Measurements from ENCODE around the gene PPME1. TPM values are rescaled to one million over a fixed set of nuclear protein-coding genes. Genes with fewer than 3 reads are reported as not detected.

The PPME1 gene
- total RNA-seq, 1 experiment from 2014 or later: 66.2 TPM

GRCh38 chr11:74133436-74133835 lies 37.7 kb upstream of the PPME1 start:
- H3K36me3 ChIP-seq (ENCODE audit: low read depth, low read length): peaks cover 35% of the 10 kb centered on the region
- no peak overlapping the region for H3K9ac ChIP-seq (ENCODE audit: low read length)
- H4K20me1 ChIP-seq (ENCODE audit: low read length): no peaks in the 10 kb centered on the region
- peaks cover 25% of the 10 kb centered on the region for H3K4me1 ChIP-seq (ENCODE audit: insufficient read depth, low read length)
- ChIA-PET CTCF (no interaction called here), POLR2A (ENCODE audit: unreplicated experiment) (no interaction called here)
- no peaks in the 10 kb centered on the region for H3K9me2 ChIP-seq (replicated peaks; ENCODE audit: low read length)
- H2AFZ ChIP-seq (ENCODE audit: low read length): no peak overlapping the region
- intact Hi-C loops (cut with micrococcal nuclease): no loop called here
- H3K27me3 ChIP-seq (ENCODE audit: low read length): no peaks in the 10 kb centered on the region
- TF ChIP-seq CTCF (conservative IDR thresholded peaks at IDR 0.05; ENCODE audit: low read depth, low read length) (no peak), EZH2phosphoT487 (IDR thresholded peaks at IDR 0.05; ENCODE audit: borderline replicate concordance, low read length) (no peak), EZH2 (IDR thresholded peaks at IDR 0.05; ENCODE audit: low read length, unreplicated experiment) (no peak)
- H3K27ac ChIP-seq (ENCODE audit: low read length): no peak overlapping the region
- H3K4me3 ChIP-seq (ENCODE audit: low read length): no peak overlapping the region
- H3F3A ChIP-seq (ENCODE audit: low read length, unreplicated experiment): peaks cover 6% of the 10 kb centered on the region
- DNase-seq: no peak
- no peak for ATAC-seq
- no peak overlapping the region for H3K4me2 ChIP-seq (ENCODE audit: low read length)
- H3K9me3 ChIP-seq (ENCODE audit: low read length): no peaks in the 10 kb centered on the region
- no TSS peak for BruUV-seq (replicated peaks)
- H3K79me2 ChIP-seq (ENCODE audit: low read length): no peaks in the 10 kb centered on the region

GRCh38 chr11:74134661-74135060 lies 36.4 kb upstream of the PPME1 start:
- ATAC-seq: no peak
- peaks cover 36% of the 10 kb centered on the region for H3K4me1 ChIP-seq (ENCODE audit: insufficient read depth, low read length)
- no peak overlapping the region for H3K4me3 ChIP-seq (ENCODE audit: low read length)
- intact Hi-C loops (cut with micrococcal nuclease): no loop called here
- H3K9me3 ChIP-seq (ENCODE audit: low read length): no peaks in the 10 kb centered on the region
- no peak for DNase-seq
- no peak overlapping the region for H3K4me2 ChIP-seq (ENCODE audit: low read length)
- no peak overlapping the region for H3K9ac ChIP-seq (ENCODE audit: low read length)
- no peaks in the 10 kb centered on the region for H4K20me1 ChIP-seq (ENCODE audit: low read length)
- BruUV-seq (replicated peaks): no TSS peak
- no peak for TF ChIP-seq EZH2 (IDR thresholded peaks at IDR 0.05; ENCODE audit: low read length, unreplicated experiment)
- TF ChIP-seq EZH2phosphoT487 (IDR thresholded peaks at IDR 0.05; ENCODE audit: borderline replicate concordance, low read length): no peak
- TF ChIP-seq CTCF (conservative IDR thresholded peaks at IDR 0.05; ENCODE audit: low read depth, low read length): no peak
- no peaks in the 10 kb centered on the region for H3K9me2 ChIP-seq (replicated peaks; ENCODE audit: low read length)
- H2AFZ ChIP-seq (ENCODE audit: low read length): no peak overlapping the region
- no peaks in the 10 kb centered on the region for H3K79me2 ChIP-seq (ENCODE audit: low read length)
- no peaks in the 10 kb centered on the region for H3K27me3 ChIP-seq (ENCODE audit: low read length)
- CTCF ChIA-PET: no interaction called here
- no peak overlapping the region for H3K27ac ChIP-seq (ENCODE audit: low read length)
- POLR2A ChIA-PET (ENCODE audit: unreplicated experiment): interaction anchor here (0.7 kb wide), 1 partner anchor 37 kb away, joined by 4 read pairs; the partner anchor contains the start of gene PPME1
- peaks cover 37% of the 10 kb centered on the region for H3K36me3 ChIP-seq (ENCODE audit: low read depth, low read length)
- peaks cover 12% of the 10 kb centered on the region for H3F3A ChIP-seq (ENCODE audit: low read length, unreplicated experiment)

GRCh38 chr11:74135127-74135840 lies 35.8 kb upstream of the PPME1 start:
- Histone ChIP-seq H2AFZ (ENCODE audit: low read length) (no peak overlapping the region), H3K4me2 (ENCODE audit: low read length) (no peak overlapping the region), H3K9ac (ENCODE audit: low read length) (no peak overlapping the region), H3K79me2 (ENCODE audit: low read length) (0 out of 2 replicates have a peak, but pooled peaks cover 3% of the 10 kb centered on the region), H3K36me3 (ENCODE audit: low read depth, low read length) (peaks cover 36% of the 10 kb centered on the region), H3K27ac (ENCODE audit: low read length) (no peak overlapping the region), H3K4me3 (ENCODE audit: low read length) (no peak overlapping the region), H3K27me3 (ENCODE audit: low read length) (no peaks in the 10 kb centered on the region), H3K4me1 (ENCODE audit: insufficient read depth, low read length) (peaks cover 40% of the 10 kb centered on the region), H3F3A (ENCODE audit: low read length, unreplicated experiment) (peaks cover 12% of the 10 kb centered on the region), H3K9me3 (ENCODE audit: low read length) (no peaks in the 10 kb centered on the region), H4K20me1 (ENCODE audit: low read length) (no peaks in the 10 kb centered on the region), H3K9me2 (replicated peaks; ENCODE audit: low read length) (no peaks in the 10 kb centered on the region)
- ATAC-seq (no peak), DNase-seq (no peak)
- no TSS peak for BruUV-seq (replicated peaks)
- TF ChIP-seq EZH2phosphoT487 (IDR thresholded peaks at IDR 0.05; ENCODE audit: borderline replicate concordance, low read length) (no peak), EZH2 (IDR thresholded peaks at IDR 0.05; ENCODE audit: low read length, unreplicated experiment) (no peak), CTCF (conservative IDR thresholded peaks at IDR 0.05; ENCODE audit: low read depth, low read length) (no peak)
- ChIA-PET POLR2A (ENCODE audit: unreplicated experiment) (interaction anchor here (0.7 kb wide), 1 partner anchor 36 kb away, joined by 4 read pairs; the partner anchor contains the start of gene PPME1), CTCF (no interaction called here)
- intact Hi-C loops (cut with micrococcal nuclease): no loop called here

Data from PC-3 (cell line).